K562 (cell line): Measurements from ENCODE around the gene FMN1. TPM values are rescaled to one million over a fixed set of nuclear protein-coding genes. Genes with fewer than 3 reads are reported as not detected.

Experiments used
- ATAC-seq: fragments of 200-7000 bp; cut with Tn5 transposase; 3 replicates; pipeline ENCODE4 v1.9.1; 2020; ENCODE audit warnings: moderate library complexity
- BruUV-seq: library from RNA; stranded (reverse); fragments of 400-500 nt; replicated peaks from 2 replicates; lab custom pipeline; 2021; lab: Mats Ljungman, UMichigan
- CTCF ChIA-PET: fragments of 300-600 bp; formaldehyde crosslinking; extraction: SDS; loops from one replicate; lab custom pipeline; 2021; ENCODE audit warnings: low intra/inter-chr PET ratio; lab: Yijun Ruan, JAX
- POLR2A ChIA-PET: fragments of 300-600, 350-650 bp; sonication (Branson Sonifier 250); formaldehyde crosslinking; extraction: SDS; loops from one replicate; lab custom pipeline; 2021; ENCODE audit warnings: antibody characterized with exemption, inconsistent platforms; lab: Yijun Ruan, JAX
- DNase-seq, 4 experiments: peaks; one replicate each; pipeline versions ENCODE4 v3.0.0 to v3.0.0-alpha.2; 2011 to 2018; ENCODE audit warnings: low spot score in 3 of 4, mixed read lengths in 3 of 4; ENCODE audit errors: extremely low read depth in 1 of 4
- FAIRE-seq: peaks from 2 replicates; lab custom pipeline; 2011; peaks lifted over from hg19 to GRCh38; lab: Jason Lieb, UNC
- H2AFZ ChIP-seq: 2 replicates; pipeline ENCODE4 v1.6.0; 2011; ENCODE audit warnings: low read depth, low read length, control low read depth, inconsistent platforms
- H3K27ac ChIP-seq: fragments of 200-600 bp; 3 replicates; pipeline ENCODE4 v1.8.0; 2011; ENCODE audit warnings: low read depth, mild to moderate bottlenecking, control low read depth, inconsistent platforms, low read length, moderate library complexity, mixed read lengths; ENCODE audit errors: extremely low read depth
- H3K27me3 ChIP-seq, 2 experiments: fragments of 300-600 bp in 1 of 2; 2 replicates in 1 of 2; 3 replicates in 1 of 2; pipeline versions ENCODE4 v1.6.0 to v1.8.0; 2011; ENCODE audit warnings: inconsistent platforms in 2 of 2, low read length in 2 of 2, mild to moderate bottlenecking in 1 of 2, mixed read lengths in 1 of 2, moderate library complexity in 1 of 2; ENCODE audit not compliant: control insufficient read depth in 2 of 2, insufficient read depth in 2 of 2
- H3K36me3 ChIP-seq: fragments of 300-600 bp; 3 replicates; pipeline ENCODE4 v1.8.0; 2011; ENCODE audit warnings: mild to moderate bottlenecking, low read length, inconsistent platforms; ENCODE audit not compliant: control insufficient read depth, insufficient read depth
- H3K4me1 ChIP-seq, 2 experiments: fragments of 200-600 bp in 1 of 2; replicated peaks in 1 of 2; 2 replicates in 1 of 2; 3 replicates in 1 of 2; pipeline versions ENCODE4 v1.5.1 to v1.8.0; 2011; ENCODE audit warnings: inconsistent platforms in 2 of 2, low read length in 2 of 2, mild to moderate bottlenecking in 1 of 2, mixed read lengths in 1 of 2, moderate library complexity in 1 of 2; ENCODE audit not compliant: control insufficient read depth in 2 of 2, insufficient read depth in 2 of 2
- H3K4me2 ChIP-seq: 2 replicates; pipeline ENCODE4 v1.6.1; 2011; ENCODE audit warnings: low read length, control low read depth, inconsistent platforms, mixed read lengths; ENCODE audit not compliant: insufficient read depth
- H3K4me3 ChIP-seq: fragments of 200-600 bp; sonication (generic), shearing (Covaris generic); 2 replicates; pipeline ENCODE4 v1.5.1; 2016; ENCODE audit warnings: control low read depth, inconsistent platforms
- H3K79me2 ChIP-seq: fragments of 200-600 bp; 3 replicates; pipeline ENCODE4 v1.8.0; 2011; ENCODE audit warnings: low read length, inconsistent platforms; ENCODE audit not compliant: control insufficient read depth, insufficient read depth
- H3K9ac ChIP-seq, 2 experiments: 2 replicates each; pipeline versions ENCODE4 v1.6.0 to v1.6.1; 2011; ENCODE audit warnings: low read depth in 2 of 2, low read length in 2 of 2, control low read depth in 1 of 2, inconsistent platforms in 1 of 2, mild to moderate bottlenecking in 1 of 2, mixed read lengths in 1 of 2; ENCODE audit not compliant: insufficient read depth in 1 of 2
- H3K9me1 ChIP-seq: one replicate; pipeline ENCODE4 v1.6.0; 2011; ENCODE audit warnings: inconsistent platforms, mild to moderate bottlenecking, low read length, moderate library complexity; ENCODE audit not compliant: control insufficient read depth, insufficient read depth
- H3K9me3 ChIP-seq: replicated peaks from 2 replicates; pipeline ENCODE4 v1.5.1; 2011; ENCODE audit warnings: low read depth, low read length, inconsistent platforms; ENCODE audit not compliant: control insufficient read depth, insufficient read depth
- H4K20me1 ChIP-seq: replicated peaks from 2 replicates; pipeline ENCODE4 v1.6.1; 2011; ENCODE audit warnings: low read length, inconsistent platforms, mixed read lengths; ENCODE audit not compliant: control insufficient read depth, insufficient read depth
- CREB1 ChIP-seq, 2 experiments: sonication (generic) in 1 of 2; formaldehyde crosslinking in 1 of 2; IDR thresholded peaks; 2 replicates each; pipeline versions ENCODE4 v1.6.1 to v1.8.0; 2012 to 2022; ENCODE audit warnings: inconsistent platforms in 1 of 2, mild to moderate bottlenecking in 1 of 2, missing genetic modification reagents in 1 of 2, moderate library complexity in 1 of 2
- E2F1 ChIP-seq: sonication (generic); formaldehyde crosslinking; IDR thresholded peaks from 2 replicates; pipeline ENCODE4 v1.8.1; 2023; ENCODE audit warnings: mild to moderate bottlenecking, missing genetic modification reagents, moderate library complexity
- EGR1 ChIP-seq: fragments of 450-650 bp; conservative IDR thresholded peaks from 2 replicates; pipeline ENCODE4 v1.6.1; 2017; ENCODE audit warnings: mild to moderate bottlenecking
- ETV1 ChIP-seq: fragments of 450-650 bp; conservative IDR thresholded peaks from 2 replicates; pipeline ENCODE4 v1.6.1; 2016; ENCODE audit warnings: missing genetic modification characterization, control low read depth, low read depth, missing compliant biosample characterization
- LARP7 ChIP-seq: fragments of 450-650 bp; IDR thresholded peaks from 2 replicates; pipeline ENCODE4 v1.6.1; 2016
- MLX ChIP-seq, 2 experiments: fragments of 450-650 bp in 1 of 2; sonication (generic) in 1 of 2; formaldehyde crosslinking; conservative IDR thresholded peaks; 2 replicates each; pipeline versions ENCODE4 v1.4.0 to v1.8.1; 2020 to 2022; ENCODE audit warnings: mild to moderate bottlenecking in 1 of 2, missing genetic modification reagents in 1 of 2
- NBN ChIP-seq: fragments of 450-650 bp; IDR thresholded peaks from 2 replicates; pipeline ENCODE4 v1.6.1; 2016; ENCODE audit warnings: low read depth, mild to moderate bottlenecking
- PCBP1 ChIP-seq: fragments of 200-400 bp; formaldehyde crosslinking; IDR thresholded peaks from 2 replicates; pipeline ENCODE4 v1.6.1; 2018; ENCODE audit warnings: mild to moderate bottlenecking, low read depth, low read length; ENCODE audit not compliant: poor library complexity, severe bottlenecking
- THRA ChIP-seq: fragments of 450-650 bp; IDR thresholded peaks from 2 replicates; pipeline ENCODE4 v1.6.1; 2017; ENCODE audit warnings: mild to moderate bottlenecking, moderate library complexity
- TRIM24 ChIP-seq, 2 experiments: fragments of 450-650 bp; IDR thresholded peaks; 2 replicates each; pipeline ENCODE4 v1.6.1; 2016
- TRIM28 ChIP-seq: fragments of 450-650 bp; IDR thresholded peaks from 2 replicates; pipeline ENCODE4 v1.6.1; 2017
- ZBTB26 ChIP-seq: fragments of 450-650 bp; formaldehyde crosslinking; IDR thresholded peaks from 2 replicates; pipeline ENCODE4 v1.4.0; 2022; ENCODE audit warnings: missing genetic modification characterization
- ZFX ChIP-seq: sonication (generic); formaldehyde crosslinking; IDR thresholded peaks from 2 replicates; pipeline ENCODE4 v1.8.0; 2022; ENCODE audit warnings: mild to moderate bottlenecking, missing genetic modification reagents, moderate library complexity
- ZNF232 ChIP-seq: sonication (generic); formaldehyde crosslinking; IDR thresholded peaks from 2 replicates; pipeline ENCODE4 v1.8.0; 2022; ENCODE audit warnings: mild to moderate bottlenecking, missing genetic modification reagents
- ZNF282 ChIP-seq: sonication (generic); formaldehyde crosslinking; IDR thresholded peaks from 2 replicates; pipeline ENCODE4 v1.8.1; 2023; ENCODE audit warnings: missing genetic modification reagents
- ZNF778 ChIP-seq: fragments of 450-650 bp; formaldehyde crosslinking; IDR thresholded peaks from 2 replicates; pipeline ENCODE4 v1.4.0; 2020; ENCODE audit warnings: mild to moderate bottlenecking, moderate library complexity
- WGBS: fragments of 100-300 bp; shearing (Covaris generic); methylation state at CpG from one replicate; pipeline ENCODE4 v1.1.6; 2016; ENCODE audit warnings: low coverage, mixed read lengths; ENCODE audit not compliant: insufficient coverage; ENCODE audit errors: missing lambda C conversion rate; 5-methylcytosine and 5-hydroxymethylcytosine counted together
- in situ Hi-C: fragments of 300-500 bp; cut with MboI; formaldehyde crosslinking; loops from 4 replicates; pipeline ENCODE4 v1.15.0; 2018; ENCODE audit warnings: inconsistent platforms, mixed read lengths
- intact Hi-C: fragments of 100-400 bp; cut with micrococcal nuclease; formaldehyde crosslinking; loops from 2 replicates; pipeline ENCODE4 v1.14.2; 2022
- polyA plus RNA-seq, 8 experiments: library from polyadenylated mRNA; depleted of rRNA in 4 of 8; stranded (reverse) in 5 of 8; unstranded in 3 of 8; fragments of >200 nt; fragmentation: Nextera tagmentation in 2 of 8; fragmentation: Illumina TruSeq in 1 of 8; extraction: Ambion mirVana in 2 of 8; extraction: Trizol in 1 of 8; gene quantifications; 2 replicates each; pipeline versions ENCODE4 v1.2.1 to v1.2.3, GENCODE V29; 2011 to 2014; ENCODE audit warnings: inconsistent platforms in 1 of 8, missing spikeins in 1 of 8
- total RNA-seq, 7 experiments: library from RNA; depleted of rRNA in 6 of 7; stranded (reverse); fragments of >200 nt in 6 of 7; fragmentation: Illumina TruSeq in 2 of 7; extraction: Trizol in 2 of 7; gene quantifications; 2 replicates each; pipeline versions ENCODE4 v1.2.1 to v1.2.3, GENCODE V29; 2011 to 2021; ENCODE audit warnings: low replicate concordance in 1 of 7

The FMN1 gene
- total and polyA plus RNA-seq, 9 of the 15 experiments (the other 6 are each of a cell fraction or from before 2014, with no cell fraction given), result 0.03 to 0.07 (median 0.04) TPM; not detected in 6

GRCh38 chr15:33007303-33007855 is 187.1 kb downstream of the FMN1 start:
- no peaks in the 10 kb centered on the region for H3K27me3 ChIP-seq
- H3K9me1 ChIP-seq, result no peaks in the 10 kb centered on the region
- FAIRE-seq, result no peak
- no peaks in the 10 kb centered on the region for H3K79me2 ChIP-seq
- in situ Hi-C loops (no loop called here), intact Hi-C loops (no loop called here)
- no TSS peak for BruUV-seq
- no peaks in the 10 kb centered on the region for H4K20me1 ChIP-seq
- POLR2A ChIA-PET, result no interaction called here
- no peaks in the 10 kb centered on the region for H3K4me1 ChIP-seq
- peak in 1 of 4 experiments; percentile 5 for DNase-seq
- CTCF ChIA-PET, result no interaction called here
- ATAC-seq, result no peak
- H3K9me3 ChIP-seq, result no peaks in the 10 kb centered on the region
- H3K9ac ChIP-seq, result no peak overlapping the region
- WGBS, result 2% methylated on average over 4 of the region's 4 CpGs
- no peaks in the 10 kb centered on the region for H3K36me3 ChIP-seq
- TF ChIP-seq ZFX, result no peak
- TF ChIP-seq ZNF778 (CRISPR knock-in tag), result no peak
- TF ChIP-seq MLX (CRISPR knock-in tag; conservative IDR thresholded peaks at IDR 0.05), result no peak
- no peak for TF ChIP-seq NBN
- no peak for TF ChIP-seq LARP7
- no peak for TF ChIP-seq TRIM24 (IDR thresholded peaks at IDR 0.05)
- TF ChIP-seq ETV1 (tag), result no peak
- no peak for TF ChIP-seq EGR1
- TF ChIP-seq ZBTB26 (CRISPR knock-in tag), result no peak
- no peak for TF ChIP-seq THRA
- TF ChIP-seq TRIM28, result no peak
- no peak for TF ChIP-seq E2F1 (CRISPR knock-in tag)
- no peak for TF ChIP-seq ZNF282 (CRISPR knock-in tag)
- TF ChIP-seq CREB1 (IDR thresholded peaks at IDR 0.05), result no peak
- TF ChIP-seq CREB1 (CRISPR knock-in tag; IDR thresholded peaks at IDR 0.05), result no peak
- no peak for TF ChIP-seq ZNF232
- no peak for TF ChIP-seq PCBP1
- H3K4me3 ChIP-seq, result no peak overlapping the region
- no peak overlapping the region for H2AFZ ChIP-seq
- no peak overlapping the region for H3K4me2 ChIP-seq
- H3K27ac ChIP-seq, result no peak overlapping the region
